Aorta (tissue), 5 donors: ENCODE data around the gene TMTC3. TPM values are rescaled to one million over a fixed set of nuclear protein-coding genes. Genes with fewer than 3 reads are reported as not detected.
"Not testable (repeated sequence)": the region's sequence is repeated elsewhere in the genome, so short reads cannot be mapped to it uniquely, and the experiment has no call there.

Experiments
- ATAC-seq: fragments of 200-7000 bp; cut with Tn5 transposase; one replicate; pipeline ENCODE4 v1.9.1; 2022; ENCODE audit warnings: moderate library complexity; ENCODE audit not compliant: low FRiP score
- DNase-seq, 2 donors: peaks; one replicate each; pipeline ENCODE4 v3.0.0-alpha.2; 2020
- H3K27ac ChIP-seq, 2 donors: one replicate each; pipeline ENCODE4 v1.5.1; 2013; ENCODE audit warnings: low read length in 2 of 2, mild to moderate bottlenecking in 2 of 2, moderate library complexity in 2 of 2, control low read depth in 1 of 2, inconsistent platforms in 1 of 2, low read depth in 1 of 2
- H3K27me3 ChIP-seq, 2 donors: one replicate each; pipeline ENCODE4 v1.6.1; 2013; ENCODE audit warnings: control low read depth in 1 of 2, low read length in 1 of 2, mild to moderate bottlenecking in 1 of 2, moderate library complexity in 1 of 2; ENCODE audit not compliant: insufficient read depth in 2 of 2, control insufficient read depth in 1 of 2
- H3K36me3 ChIP-seq, 2 donors: one replicate each; pipeline ENCODE4 v1.6.1; 2013; ENCODE audit warnings: control low read depth in 1 of 2, low read length in 1 of 2, mild to moderate bottlenecking in 1 of 2; ENCODE audit not compliant: insufficient read depth in 2 of 2, control insufficient read depth in 1 of 2
- H3K4me1 ChIP-seq, 2 donors: one replicate each; pipeline ENCODE4 v1.6.1; 2013; ENCODE audit warnings: low read length in 2 of 2, control low read depth in 1 of 2, mild to moderate bottlenecking in 1 of 2, moderate library complexity in 1 of 2; ENCODE audit not compliant: insufficient read depth in 2 of 2, control insufficient read depth in 1 of 2
- H3K4me3 ChIP-seq, 2 donors: one replicate each; pipeline ENCODE4 v1.5.1; 2013; ENCODE audit warnings: low read length in 2 of 2, control low read depth in 1 of 2, mild to moderate bottlenecking in 1 of 2
- H3K9me3 ChIP-seq: one replicate; pipeline ENCODE4 v1.6.1; 2013; ENCODE audit warnings: mild to moderate bottlenecking, low read length; ENCODE audit not compliant: control insufficient read depth
- WGBS, 2 donors: extraction: QIAGEN DNeasy Blood & Tissue Kit; methylation state at CpG; one replicate each; pipeline ENCODE4 v1.1.7; 2013; 5-methylcytosine and 5-hydroxymethylcytosine counted together
- intact Hi-C, 2 donors: fragments of 100-400 bp; cut with DNase I; formaldehyde crosslinking; loops; one replicate each; pipeline versions ENCODE4 v1.14.2 to v1.15.0; 2022
- polyA plus RNA-seq, 2 donors: library from polyadenylated mRNA; stranded (reverse); fragments of 200-250 nt; gene quantifications; one replicate each; pipeline ENCODE4 v1.2.3, GENCODE V29; 2013
- total RNA-seq, 2 donors: library from RNA; stranded (reverse); fragmentation: NEBNext Ultra II Directional; extraction: Animal tissue kit (Norgen Biotek cat#: 25700); gene quantifications; one replicate each; pipeline ENCODE4 v1.2.1, GENCODE V29; 2021
- donor health status: healthy with polysubstance abuse.
- donor health status: Bipolar disorder and iron deficiency.
- donor health status: DM: no; HTN: no; CAD: no.
- donor health status: DM: no; HTN: no; CAD: no.
- donor health status: DM: yes; HTN: yes; CAD: no.

The TMTC3 gene
- total and polyA plus RNA-seq, 4 donors, result 0.88 to 24.3 (median 14.3) TPM

DNA sequence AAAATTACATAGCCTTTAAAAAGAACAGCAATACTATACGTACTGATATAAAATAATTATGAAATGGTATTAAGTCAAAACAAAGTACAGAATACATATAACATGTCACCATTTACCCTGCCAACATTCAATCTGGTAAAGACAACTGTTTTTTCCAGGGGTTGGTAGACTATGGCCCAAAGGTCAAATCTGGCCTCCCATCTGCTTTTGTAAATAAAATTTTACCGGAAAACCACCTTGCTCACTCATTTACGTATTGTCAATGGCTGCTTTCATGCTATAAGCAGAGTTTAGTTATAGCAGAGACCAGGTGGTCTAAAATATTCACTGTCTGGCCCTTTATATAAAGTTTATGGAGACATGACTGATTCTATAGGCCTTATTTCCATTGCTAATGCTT lies 14.3 kb upstream of the TMTC3 start:
- H3K27me3 ChIP-seq, result no peaks in the 10 kb centered on the region
- no peaks in the 10 kb centered on the region for H3K9me3 ChIP-seq
- WGBS, 2 donors, result 95 to 97% methylated on average over 3 of the region's 3 CpGs
- peaks cover 2% of the 10 kb centered on the region in 2 donors for H3K36me3 ChIP-seq
- DNase-seq (no peak), ATAC-seq (no peak)
- no peak overlapping the region for H3K27ac ChIP-seq
- intact Hi-C loops, result loop anchor here in 1 of 2 donors (10.0 kb wide), 1 partner anchor 83 kb away; no protein-coding TSS in a partner anchor
- H3K4me3 ChIP-seq, result no peak overlapping the region
- H3K4me1 ChIP-seq, result no peaks in the 10 kb centered on the region

DNA sequence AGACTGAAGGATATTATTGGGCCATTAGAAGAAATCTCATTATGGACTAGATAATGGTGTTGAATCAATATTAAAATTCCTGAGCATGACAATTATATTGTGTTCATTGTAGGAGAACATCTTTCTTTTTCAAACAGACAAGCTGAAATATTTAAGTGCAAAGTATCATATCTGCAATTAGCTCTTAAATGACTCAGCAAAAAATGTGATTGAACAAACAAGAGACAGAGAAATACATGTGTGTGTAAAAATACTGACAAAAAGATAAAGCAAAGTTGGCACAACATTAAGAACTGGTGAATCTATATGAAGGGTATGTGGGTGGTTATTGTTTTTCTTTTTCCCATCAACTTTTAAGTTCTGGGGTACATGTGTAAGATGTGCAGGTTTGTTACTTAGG lies 9.7 kb upstream of the TMTC3 start:
- ATAC-seq, result no peak
- intact Hi-C loops, result no loop called here

DNA sequence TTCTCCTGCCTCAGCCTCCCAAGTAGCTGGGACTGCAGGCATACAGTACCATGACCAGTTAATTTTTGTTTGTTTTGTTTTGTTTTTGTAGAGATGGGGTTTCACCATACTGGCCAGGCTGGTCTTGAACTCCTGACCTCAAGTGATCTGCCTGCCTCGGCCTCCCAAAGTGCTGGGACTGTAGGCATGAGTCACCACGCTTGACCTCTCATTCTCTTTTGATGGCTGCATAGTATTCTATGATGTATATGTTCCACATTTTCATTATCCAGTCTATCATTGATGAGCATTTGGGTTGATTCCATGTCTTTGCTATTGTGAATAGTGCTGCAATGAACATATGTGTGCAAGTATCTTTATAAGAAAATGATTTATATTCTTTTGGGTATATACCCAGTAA lies 8.9 kb upstream of the TMTC3 start:
- ATAC-seq, H3K36me3 ChIP-seq, H3K27ac ChIP-seq, H3K4me3 ChIP-seq, intact Hi-C loops, H3K4me1 ChIP-seq, DNase-seq, H3K27me3 ChIP-seq, H3K9me3 ChIP-seq: not testable (repeated sequence)
- 94 to 97% methylated on average over 2 of the region's 2 CpGs for WGBS, 2 donors

More for the DNA sequence above, 9.7 kb upstream of the TMTC3 start:
- H3K27me3 ChIP-seq, result no peaks in the 10 kb centered on the region
- H3K9me3 ChIP-seq, result no peaks in the 10 kb centered on the region
- H3K27ac ChIP-seq, result no peak overlapping the region
- no peak overlapping the region for H3K4me3 ChIP-seq
- DNase-seq, result no peak
- no peaks in the 10 kb centered on the region for H3K36me3 ChIP-seq
- H3K4me1 ChIP-seq, result no peaks in the 10 kb centered on the region

DNA sequence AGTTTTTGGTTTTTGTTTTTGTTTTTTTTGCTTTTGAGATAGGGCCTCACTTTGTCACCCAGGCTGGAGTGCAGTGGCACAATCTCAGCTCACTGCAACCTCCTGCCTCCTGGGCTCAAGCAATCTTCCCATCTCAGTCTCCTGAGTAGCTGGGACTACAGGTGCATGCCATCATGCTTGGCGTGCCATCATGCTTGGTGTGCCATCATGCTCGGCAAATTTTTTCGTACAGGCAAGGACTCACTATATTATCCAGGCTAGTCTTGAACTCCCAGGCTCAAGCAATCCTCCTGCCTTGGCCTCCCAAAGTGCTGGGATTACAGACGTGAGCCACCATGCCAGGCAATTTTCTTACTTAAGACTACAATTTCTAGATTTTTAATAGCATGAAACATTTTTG lies 2.4 kb upstream of the TMTC3 start:
- H3K27ac ChIP-seq, H3K4me3 ChIP-seq, ATAC-seq, intact Hi-C loops, H3K9me3 ChIP-seq, H3K4me1 ChIP-seq, H3K36me3 ChIP-seq, H3K27me3 ChIP-seq: not testable (repeated sequence)
- 96% methylated on average over 4 of the region's 4 CpGs for WGBS, 2 donors
- DNase-seq, result peak in 1 of 2 donors; percentile 64

DNA sequence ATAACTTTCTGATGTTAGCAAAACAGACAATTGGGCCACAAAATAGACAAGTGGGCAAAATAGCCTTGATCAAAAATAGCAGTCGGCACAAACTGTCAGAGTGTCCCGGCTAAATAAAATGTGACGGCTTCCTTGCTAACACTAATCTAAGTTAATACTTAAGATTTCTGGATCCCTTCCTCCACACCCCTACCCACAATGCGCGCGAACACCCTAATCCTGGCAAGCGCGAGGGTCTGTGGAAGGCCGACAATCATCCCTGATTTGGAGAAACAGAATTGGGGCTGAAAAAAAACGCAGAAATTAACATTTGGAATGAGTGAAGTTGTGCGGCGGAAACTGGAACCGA lies 708 bp upstream of the TMTC3 start:
- Histone ChIP-seq H3K4me1 (no peaks in the 10 kb centered on the region), H3K36me3 (no peaks in the 10 kb centered on the region), H3K27me3 (no peaks in the 10 kb centered on the region), H3K4me3 (peak overlapping the region; percentile 44 to 53), H3K27ac (peak overlapping the region in 1 of 2 donors; percentile 19), H3K9me3 (no peaks in the 10 kb centered on the region)
- peak in 1 of 2 donors; percentile 63 for DNase-seq
- intact Hi-C loops, result no loop called here
- peak; percentile 4 for ATAC-seq
- WGBS, 2 donors, result 1% methylated on average over 13 of the region's 13 CpGs

DNA sequence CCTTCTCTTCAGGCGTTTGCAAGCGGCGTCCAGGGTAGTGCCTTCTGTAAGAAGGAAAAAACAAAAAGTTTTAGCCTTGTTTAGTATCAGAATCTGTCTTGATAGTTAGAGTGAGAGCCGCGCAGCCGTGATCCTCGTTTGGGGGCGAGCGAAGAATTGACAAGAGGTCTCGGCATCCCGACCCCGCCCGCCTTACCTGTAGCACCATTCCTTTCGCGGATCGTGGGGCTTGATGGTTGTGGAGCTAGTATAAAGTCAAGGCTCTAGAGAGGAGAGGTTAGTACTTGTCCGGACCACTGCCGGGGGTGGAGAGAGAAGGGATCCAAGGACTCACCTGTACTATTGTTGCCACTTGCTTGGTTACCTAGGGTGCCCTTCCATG lies 494 bp downstream of the TMTC3 start:
- H3K4me3 ChIP-seq, result peak overlapping the region; percentile 76 to 84
- WGBS, 2 donors, result 0% methylated on average over 18 of the region's 18 CpGs
- ATAC-seq (peak; percentile 1), DNase-seq (peak; percentile 55 to 80)
- H3K9me3 ChIP-seq, result no peaks in the 10 kb centered on the region
- no peaks in the 10 kb centered on the region for H3K36me3 ChIP-seq
- intact Hi-C loops, result no loop called here
- H3K4me1 ChIP-seq, result peaks cover 0 to 1% of the 10 kb centered on the region in 2 donors
- no peaks in the 10 kb centered on the region for H3K27me3 ChIP-seq
- peak overlapping the region in 1 of 2 donors; percentile 34 for H3K27ac ChIP-seq

DNA sequence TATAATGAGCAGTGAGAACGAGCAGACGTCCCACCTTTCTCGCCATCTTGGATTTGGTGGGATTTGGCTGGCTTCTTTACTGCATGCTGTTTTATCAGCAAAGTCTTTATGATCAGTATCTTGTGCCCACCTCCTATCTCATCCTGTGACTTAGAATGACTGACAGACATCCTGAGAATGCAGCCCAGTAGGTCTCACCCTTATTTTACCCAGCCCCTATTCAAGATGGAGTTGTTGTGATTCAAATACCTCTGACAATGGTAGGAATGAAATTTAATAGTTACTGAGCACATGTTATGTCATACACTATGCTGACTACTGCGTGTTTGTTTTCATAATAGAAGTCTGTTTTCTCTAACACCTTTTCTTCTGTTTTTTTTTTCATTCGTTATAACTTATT lies 1.9 kb downstream of the TMTC3 start:
- Histone ChIP-seq H3K9me3 (no peaks in the 10 kb centered on the region), H3K4me3 (no peak overlapping the region), H3K36me3 (no peaks in the 10 kb centered on the region), H3K27me3 (no peaks in the 10 kb centered on the region), H3K27ac (no peak overlapping the region), H3K4me1 (peaks cover 0 to 1% of the 10 kb centered on the region in 2 donors)
- DNase-seq (no peak), ATAC-seq (no peak)
- 93 to 96% methylated on average over 5 of the region's 5 CpGs for WGBS, 2 donors
- intact Hi-C loops, result no loop called here

DNA sequence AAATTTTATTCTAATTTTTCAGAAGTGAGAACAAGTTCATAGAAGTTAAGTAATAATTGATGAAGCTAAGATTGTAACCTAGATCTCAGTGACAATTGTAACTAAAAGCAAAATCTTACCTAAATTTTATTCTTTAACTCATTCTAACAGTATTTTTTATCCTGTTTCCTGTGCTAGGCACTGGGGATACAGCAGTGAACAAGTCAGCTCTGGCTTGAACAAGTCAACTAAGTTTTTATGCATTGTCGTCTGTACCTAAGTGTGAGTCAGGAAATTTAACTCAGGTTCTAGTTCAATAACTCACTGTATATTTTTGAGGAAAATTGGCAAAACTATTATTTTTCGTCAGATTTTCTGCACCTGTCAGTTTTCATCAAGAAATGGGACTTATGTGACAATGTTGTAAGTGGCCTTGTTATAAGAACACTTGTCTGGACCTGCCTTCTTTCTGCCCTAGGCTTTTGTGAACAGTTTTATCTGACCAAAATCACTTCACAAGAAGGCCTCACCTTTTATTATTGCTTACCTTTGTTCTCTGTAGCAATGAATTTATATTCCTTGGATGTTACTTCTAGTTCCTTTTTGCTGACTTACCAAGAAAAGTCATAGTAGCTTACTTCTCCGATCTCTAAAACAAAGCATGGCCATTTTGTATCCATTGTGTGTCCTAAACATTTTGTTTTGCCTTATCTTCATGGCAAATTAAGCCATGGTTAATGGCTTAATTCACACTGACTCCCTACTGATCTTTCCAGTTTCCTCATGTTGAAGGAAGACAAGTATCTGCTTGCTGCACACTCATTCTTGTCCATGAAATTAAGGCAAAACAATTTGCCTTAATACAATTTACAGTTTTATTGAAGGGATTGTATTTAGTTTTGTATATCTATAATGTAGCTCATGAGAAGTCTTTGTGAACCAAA lies 2.7 kb downstream of the TMTC3 start:
- ATAC-seq (no peak), DNase-seq (no peak)
- 87 to 92% methylated on average over 3 of the region's 3 CpGs for WGBS, 2 donors
- H3K27ac ChIP-seq, result no peak overlapping the region
- intact Hi-C loops, result no loop called here
- no peak overlapping the region for H3K4me3 ChIP-seq
- H3K36me3 ChIP-seq, result no peaks in the 10 kb centered on the region
- no peaks in the 10 kb centered on the region for H3K27me3 ChIP-seq
- no peaks in the 10 kb centered on the region for H3K9me3 ChIP-seq
- H3K4me1 ChIP-seq, result peaks cover 0 to 1% of the 10 kb centered on the region in 2 donors
